Large intestine (tissue), 3 donors: ENCODE data around the gene IRF2BP1. TPM values are rescaled to one million over a fixed set of nuclear protein-coding genes. Genes with fewer than 3 reads are reported as not detected.
A peak's percentile ranks its signal among the peaks of the same experiment; 100 is the strongest.

Experiments
- DNase-seq, 2 donors: peaks; one replicate each; pipeline versions ENCODE4 v3.0.0 to v3.0.0-alpha.2; 2013
- H3K27ac ChIP-seq: one replicate; pipeline ENCODE4 v1.5.1; 2013; ENCODE audit warnings: low read length
- H3K27me3 ChIP-seq: 2 replicates; pipeline ENCODE4 v1.6.1; 2013; ENCODE audit warnings: low read length; ENCODE audit not compliant: control insufficient read depth, insufficient read depth
- H3K36me3 ChIP-seq: 2 replicates; pipeline ENCODE4 v1.6.1; 2013; ENCODE audit warnings: low read length; ENCODE audit not compliant: control insufficient read depth, insufficient read depth
- H3K4me1 ChIP-seq: one replicate; pipeline ENCODE4 v1.6.1; 2013; ENCODE audit warnings: low read length; ENCODE audit not compliant: control insufficient read depth, insufficient read depth
- H3K4me3 ChIP-seq: one replicate; pipeline ENCODE4 v1.5.1; 2013; ENCODE audit warnings: low read length
- H3K9me3 ChIP-seq: one replicate; pipeline ENCODE4 v1.6.1; 2013; ENCODE audit warnings: mild to moderate bottlenecking, low read depth, low read length, moderate library complexity; ENCODE audit not compliant: control insufficient read depth
- WGBS: methylation state at CpG from one replicate; pipeline ENCODE4 v1.1.5; 2013; ENCODE audit warnings: low lambda C conversion rate; ENCODE audit not compliant: insufficient coverage; 5-methylcytosine and 5-hydroxymethylcytosine counted together
- polyA plus RNA-seq: library from polyadenylated mRNA; unstranded; fragments of 120-200 nt; gene quantifications from one replicate; pipeline ENCODE4 v1.2.1, GENCODE V29; 2013

The IRF2BP1 gene
- polyA plus RNA-seq, 1 donor, result 21.1 TPM

DNA sequence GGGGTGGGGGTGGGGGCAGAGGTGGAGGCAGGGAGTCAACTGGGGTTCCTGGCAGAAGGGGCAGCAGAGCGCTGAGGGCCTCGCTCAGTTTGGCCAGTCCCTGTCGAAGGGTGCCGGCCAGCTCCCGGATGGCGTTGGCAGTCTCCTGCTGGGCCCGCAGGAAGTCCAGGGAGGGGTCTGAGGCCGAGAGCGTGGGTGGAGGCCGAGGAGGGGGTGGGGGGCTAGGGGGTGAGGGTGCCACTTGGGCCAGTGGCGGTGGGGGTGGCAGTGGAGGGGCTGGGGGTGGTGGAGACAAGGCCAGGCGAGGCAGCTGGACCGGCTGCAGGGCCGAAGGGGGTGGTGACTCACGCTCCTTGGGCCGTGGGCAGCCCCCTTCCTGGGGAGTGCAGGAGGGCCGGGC lies 4.9 kb upstream of the IRF2BP1 start:
- H3K27me3 ChIP-seq, result no peaks in the 10 kb centered on the region
- no CpG with 5 or more reads among the region's 17 CpGs for WGBS

GRCh38 chr19:45889210-45889885 lies 3.4 kb upstream of the IRF2BP1 start:
- H3K9me3 ChIP-seq, result peaks cover 5% of the 10 kb centered on the region
- 83% methylated on average over 3 of the region's 6 CpGs for WGBS
- H3K4me3 ChIP-seq, result no peak overlapping the region

More for the DNA sequence above, 4.9 kb upstream of the IRF2BP1 start:
- Histone ChIP-seq H3K9me3 (no peaks in the 10 kb centered on the region), H3K27ac (no peak overlapping the region), H3K4me3 (no peak overlapping the region), H3K4me1 (peaks cover 18% of the 10 kb centered on the region), H3K36me3 (peaks cover 7% of the 10 kb centered on the region)
- DNase-seq, result no peak

GRCh38 chr19:45887200-45887710 lies 1.3 kb upstream of the IRF2BP1 start:
- WGBS, result 80% methylated on average over 2 of the region's 10 CpGs
- Histone ChIP-seq H3K4me3 (peak overlapping the region; percentile 66), H3K36me3 (peaks cover 15% of the 10 kb centered on the region), H3K27ac (peak overlapping the region; percentile 72), H3K9me3 (peaks cover 11% of the 10 kb centered on the region), H3K4me1 (peaks cover 26% of the 10 kb centered on the region), H3K27me3 (no peaks in the 10 kb centered on the region)
- DNase-seq, result no peak

More at GRCh38 chr19:45889210-45889885, 3.4 kb upstream of the IRF2BP1 start:
- no peaks in the 10 kb centered on the region for H3K27me3 ChIP-seq
- no peak overlapping the region for H3K27ac ChIP-seq
- no peak for DNase-seq
- peaks cover 12% of the 10 kb centered on the region for H3K4me1 ChIP-seq
- H3K36me3 ChIP-seq, result peaks cover 11% of the 10 kb centered on the region

DNA sequence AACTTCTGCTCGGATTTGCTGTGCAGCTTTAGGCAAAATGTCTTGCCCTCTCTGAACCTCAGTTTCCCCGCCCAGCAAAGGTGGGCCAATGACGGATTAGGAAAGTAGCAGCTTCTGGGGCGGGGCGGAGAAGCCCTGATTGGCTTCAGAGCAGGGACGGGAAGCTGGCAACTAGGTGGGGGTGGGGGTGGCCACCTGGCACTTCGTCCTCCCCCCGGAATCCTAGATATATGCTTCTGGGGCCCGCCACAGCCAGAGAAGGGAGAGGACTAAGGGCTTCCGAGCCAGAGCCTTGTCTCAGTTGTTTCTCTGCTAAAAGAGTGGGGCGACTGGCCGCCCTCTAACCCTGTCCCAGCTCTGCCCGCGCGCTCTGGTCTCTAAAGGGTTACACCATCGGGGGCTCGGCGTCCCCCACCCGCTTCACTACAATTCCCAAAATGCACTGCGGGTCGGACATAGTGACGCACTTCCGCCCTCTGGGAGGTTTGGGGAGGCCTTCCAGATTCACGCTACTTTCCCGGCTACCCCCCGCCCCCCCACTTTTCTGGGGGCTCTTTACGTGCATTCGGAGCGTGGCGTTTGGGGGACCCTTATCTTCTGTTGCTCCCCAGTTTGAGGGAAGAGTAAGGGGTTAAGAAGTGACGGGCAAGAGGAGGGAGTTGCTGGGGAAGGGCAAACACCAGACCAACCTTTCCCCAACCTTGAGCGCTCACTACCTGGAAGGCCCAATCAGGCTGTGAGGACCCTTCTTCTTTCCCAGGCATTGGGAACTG lies 672 bp upstream of the IRF2BP1 start:
- H3K4me1 ChIP-seq, result peaks cover 32% of the 10 kb centered on the region
- peaks cover 12% of the 10 kb centered on the region for H3K36me3 ChIP-seq
- H3K4me3 ChIP-seq, result peak overlapping the region; percentile 66
- peak; percentile 85 to 92 for DNase-seq
- peak overlapping the region; percentile 72 for H3K27ac ChIP-seq
- H3K9me3 ChIP-seq, result peaks cover 11% of the 10 kb centered on the region
- H3K27me3 ChIP-seq, result no peaks in the 10 kb centered on the region
- WGBS, result no CpG with 5 or more reads among the region's 32 CpGs

DNA sequence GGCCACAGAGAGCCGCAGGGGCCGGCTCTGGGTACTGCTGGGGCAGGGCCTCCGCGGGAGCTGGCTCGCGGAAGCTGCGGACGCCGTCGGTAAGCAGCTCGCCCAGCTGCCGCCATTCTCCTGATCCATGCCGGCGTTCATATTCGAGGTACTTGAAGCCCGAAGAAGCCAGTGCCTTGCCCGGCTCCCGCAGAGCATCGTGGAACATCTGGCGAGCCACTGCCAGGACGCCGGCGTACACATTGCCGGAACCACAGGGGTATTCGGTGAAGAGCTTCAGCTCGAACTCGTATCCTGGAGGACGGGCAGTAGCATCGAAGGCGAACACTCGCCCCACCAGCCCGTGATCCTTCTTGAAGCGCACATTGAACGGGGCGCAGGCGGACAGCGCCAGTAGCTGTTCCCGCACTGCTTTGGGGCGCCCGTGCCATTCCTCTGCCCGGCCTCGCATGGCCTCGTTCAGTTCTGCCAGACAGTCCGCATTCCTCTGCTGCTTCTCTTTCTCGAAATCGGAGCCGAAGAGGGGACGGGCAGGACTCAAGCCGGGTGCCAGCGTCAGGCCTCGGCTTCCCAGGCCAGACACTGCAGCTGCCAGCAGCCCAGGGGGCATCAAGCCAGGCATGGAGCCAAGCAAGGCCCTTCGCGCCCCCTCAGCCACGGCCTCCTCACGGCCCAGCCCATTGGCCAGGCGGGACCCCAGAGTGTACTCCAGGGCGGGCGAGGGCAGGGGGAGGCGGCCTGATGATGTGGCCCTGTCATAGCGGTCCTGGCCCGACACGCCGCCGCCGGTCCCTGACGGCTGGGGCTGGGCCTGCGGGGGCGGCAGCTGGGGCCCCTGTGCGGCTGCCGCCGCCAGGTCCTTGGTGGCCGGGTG lies 1.0 kb downstream of the IRF2BP1 start:
- Histone ChIP-seq H3K27ac (peak overlapping the region; percentile 39), H3K4me1 (peaks cover 47% of the 10 kb centered on the region), H3K27me3 (no peaks in the 10 kb centered on the region), H3K4me3 (peak overlapping the region; percentile 66), H3K9me3 (peaks cover 11% of the 10 kb centered on the region), H3K36me3 (peaks cover 12% of the 10 kb centered on the region)
- WGBS, result no CpG with 5 or more reads among the region's 72 CpGs
- DNase-seq, result no peak

DNA sequence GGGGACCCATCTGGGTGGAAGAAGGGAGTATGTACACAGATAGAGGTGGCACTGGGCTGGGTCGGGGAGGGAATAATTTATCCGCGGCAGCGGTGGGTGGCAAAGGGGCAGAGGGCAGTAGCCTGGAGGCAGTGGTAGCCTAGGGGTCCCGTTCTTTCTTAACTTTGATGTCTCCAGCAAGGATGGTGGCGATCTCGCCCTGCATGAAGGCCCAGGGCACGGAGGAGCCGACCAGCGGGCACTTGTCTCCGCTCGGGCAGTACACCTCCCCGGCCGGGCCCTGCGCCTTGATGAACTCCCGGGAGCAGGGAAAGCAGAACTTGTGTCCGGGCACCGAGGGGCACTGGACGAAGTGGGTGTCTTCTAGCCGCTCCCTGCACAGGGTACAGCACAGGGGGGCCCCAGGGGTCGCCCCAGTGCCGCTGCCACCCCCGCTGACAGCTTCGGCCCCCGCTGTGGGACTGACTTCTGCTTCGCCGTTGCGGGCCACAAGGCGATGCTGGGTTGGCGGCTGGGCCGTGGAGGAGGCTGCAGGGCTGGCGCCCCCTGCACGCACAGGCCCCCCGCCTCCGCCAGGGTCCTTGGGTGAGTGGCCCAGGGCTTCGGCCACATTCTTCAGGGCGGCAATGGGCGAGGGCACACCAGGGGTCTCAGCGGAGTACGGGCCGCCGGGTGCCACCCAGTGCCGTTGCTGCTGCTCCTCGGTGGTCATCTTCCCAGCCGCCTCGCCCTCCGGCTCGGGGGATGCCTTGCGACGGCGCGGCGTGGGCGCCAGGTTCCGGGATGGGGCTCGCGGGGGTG lies 1.9 kb downstream of the IRF2BP1 start:
- H3K27ac ChIP-seq, result no peak overlapping the region
- peaks cover 11% of the 10 kb centered on the region for H3K9me3 ChIP-seq
- peak overlapping the region; percentile 32 for H3K4me3 ChIP-seq
- peaks cover 11% of the 10 kb centered on the region for H3K36me3 ChIP-seq
- DNase-seq, result no peak
- no peaks in the 10 kb centered on the region for H3K27me3 ChIP-seq
- H3K4me1 ChIP-seq, result peaks cover 48% of the 10 kb centered on the region
- WGBS, result no CpG with 5 or more reads among the region's 57 CpGs

GRCh38 chr19:45883586-45883880 lies 2.4 kb downstream of the IRF2BP1 start:
- peak overlapping the region; percentile 32 for H3K4me3 ChIP-seq
- H3K27me3 ChIP-seq, result no peaks in the 10 kb centered on the region
- H3K36me3 ChIP-seq, result peaks cover 11% of the 10 kb centered on the region
- no peak for DNase-seq
- peaks cover 11% of the 10 kb centered on the region for H3K9me3 ChIP-seq
- peaks cover 51% of the 10 kb centered on the region for H3K4me1 ChIP-seq
- WGBS, result no CpG with 5 or more reads among the region's 5 CpGs
- H3K27ac ChIP-seq, result no peak overlapping the region

GRCh38 chr19:45882652-45883585 lies 3.0 kb downstream of the IRF2BP1 start:
- DNase-seq, result peak; percentile 93 to 97
- peaks cover 58% of the 10 kb centered on the region for H3K4me1 ChIP-seq
- peak overlapping the region; percentile 84 for H3K27ac ChIP-seq
- peak overlapping the region; percentile 39 for H3K4me3 ChIP-seq
- H3K9me3 ChIP-seq, result peaks cover 11% of the 10 kb centered on the region
- WGBS, result 20% methylated on average over 1 of the region's 47 CpGs
- peaks cover 11% of the 10 kb centered on the region for H3K36me3 ChIP-seq
- H3K27me3 ChIP-seq, result no peaks in the 10 kb centered on the region
